ENCODE data around the gene ERFL.
A peak's percentile ranks its signal among the peaks of the same experiment; 100 is the strongest.

ERFL gene

GRCh38 chr19:41896581-41896942, 31.7 kb downstream of the ERFL start:
- DNase-seq (ENCODE audit: low read depth), result no peak

GRCh38 chr19:41895745-41896580, 32.3 kb downstream of the ERFL start:
- DNase-seq (ENCODE audit: low read depth), result no peak

GRCh38 chr19:41894350-41894749, 33.9 kb downstream of the ERFL start:
- no peak for DNase-seq (ENCODE audit: low read depth)

GRCh38 chr19:41893899-41894298, 34.4 kb downstream of the ERFL start:
- no peak for DNase-seq (ENCODE audit: low read depth)

GRCh38 chr19:41892173-41892902, 35.9 kb downstream of the ERFL start:
- DNase-seq (ENCODE audit: low read depth), result no peak

GRCh38 chr19:41890936-41891335, 37.3 kb downstream of the ERFL start:
- no peak for DNase-seq (ENCODE audit: low read depth)

- DNase-seq (ENCODE audit: low read depth), result no peak
Observed at GRCh38 chr19:41889896-41890295, 38.4 kb downstream of the ERFL start.

GRCh38 chr19:41888926-41889325, 39.3 kb downstream of the ERFL start:
- no peak for DNase-seq (ENCODE audit: low read depth)

GRCh38 chr19:41887711-41888382, 40.4 kb downstream of the ERFL start:
- peak; percentile 81 for DNase-seq (ENCODE audit: low read depth)

GRCh38 chr19:41886761-41887710, 41.2 kb downstream of the ERFL start:
- no peak for DNase-seq (ENCODE audit: low read depth)

GRCh38 chr19:41883821-41884733, 44.2 kb downstream of the ERFL start:
- DNase-seq (ENCODE audit: low read depth), result peak; percentile 93

- DNase-seq (ENCODE audit: low read depth), result no peak
Observed at GRCh38 chr19:41883463-41883820, 44.8 kb downstream of the ERFL start.

- DNase-seq (ENCODE audit: low read depth), result peak; percentile 58
Observed at GRCh38 chr19:41882568-41883462, 45.4 kb downstream of the ERFL start, which contains the start of gene ARHGEF1. Gene ARHGEF1, plus strand, starts transcription at chr19:41883184. Its CDS starts 4,899 bp downstream, at chr19:41888083.

- no peak for DNase-seq (ENCODE audit: low read depth)
Observed at GRCh38 chr19:41880329-41880708, 47.9 kb downstream of the ERFL start.

- DNase-seq (ENCODE audit: low read depth), result no peak
Observed at GRCh38 chr19:41879670-41880328, 48.5 kb downstream of the ERFL start.

- no peak for DNase-seq (ENCODE audit: low read depth)
Observed at GRCh38 chr19:41879080-41879479, 49.2 kb downstream of the ERFL start.

GRCh38 chr19:41877916-41878905, 50.0 kb downstream of the ERFL start:
- DNase-seq (ENCODE audit: low read depth), result no peak

Data from activated T-cell treated with anti-CD3 and anti-CD28 coated beads for 48 hours (primary cell).